Hair follicle dermal papilla cell (primary cell): Measurements from ENCODE around the gene ADAMTS17. TPM values are rescaled to one million over a fixed set of nuclear protein-coding genes. Genes with fewer than 3 reads are reported as not detected.

Source experiments
- small RNA-seq: library from RNA; depleted of rRNA; stranded (forward); fragments of <200 nt; gene quantifications from one replicate; pipeline ENCODE3, GENCODE V24; 2012
- total RNA-seq: library from RNA; depleted of rRNA; stranded (reverse); fragments of >200 nt; gene quantifications from 2 replicates; pipeline ENCODE4 v1.2.3, GENCODE V29; 2012

The ADAMTS17 gene
- 0.16 and 0.24 TPM in 2 replicates for total RNA-seq

GRCh38 chr15:100341750-100342560 lies at the start of gene ADAMTS17:
ADAMTS17 (minus strand) TSS chr15:100341975; CDS start chr15:100341899, 76 bp downstream.

Small RNA genes within 50 kb of the gene (small RNA-seq; reads per million reads assigned to genes)
- gene RNA5SP402 = not detected

Other genes with a start within 250 kb of the ADAMTS17 start
- gene CERS3, start 187.0 kb upstream of the ADAMTS17 start, total RNA-seq = under 0.01 and 0.36 TPM in 2 replicates